Psoas muscle (tissue), 8 donors: ENCODE data around the gene TNC. TPM values are rescaled to one million over a fixed set of nuclear protein-coding genes. Genes with fewer than 3 reads are reported as not detected.

Experiments
- ATAC-seq, 4 donors: fragments of 200-7000 bp; cut with Tn5 transposase; one replicate each; pipeline ENCODE4 v1.9.1; 2020; ENCODE audit warnings: moderate library complexity in 3 of 4, mild to moderate bottlenecking in 2 of 4
- DNase-seq, 2 donors: peaks; one replicate each; pipeline ENCODE4 v3.0.0-alpha.2; 2020
- H3K27ac ChIP-seq: fragments of 200-600 bp; one replicate; pipeline ENCODE4 v1.8.0; 2022
- H3K27me3 ChIP-seq, 3 donors: fragments of 200-600 bp in 1 of 3; one replicate each; pipeline versions ENCODE4 v1.6.1 to v1.8.0; 2013 to 2022; ENCODE audit warnings: low read length in 2 of 3, mild to moderate bottlenecking in 2 of 3, moderate library complexity in 1 of 3; ENCODE audit not compliant: insufficient read depth in 3 of 3
- H3K36me3 ChIP-seq, 2 donors: fragments of 200-600 bp in 1 of 2; one replicate each; pipeline versions ENCODE4 v1.6.1 to v1.8.0; 2013 to 2022; ENCODE audit warnings: low read depth in 1 of 2, mild to moderate bottlenecking in 1 of 2, moderate library complexity in 1 of 2; ENCODE audit not compliant: insufficient read depth in 1 of 2
- H3K4me1 ChIP-seq: fragments of 200-600 bp; one replicate; pipeline ENCODE4 v1.8.0; 2022
- H3K4me3 ChIP-seq: fragments of 200-600 bp; one replicate; pipeline ENCODE4 v1.8.0; 2022; ENCODE audit warnings: mild to moderate bottlenecking
- H3K9me3 ChIP-seq: fragments of 200-600 bp; one replicate; pipeline ENCODE4 v1.8.0; 2022
- WGBS, 3 donors: extraction: QIAGEN DNeasy Blood & Tissue Kit; methylation state at CpG; one replicate each; pipeline versions ENCODE4 v1.1.6 to v1.1.7; 2013; 5-methylcytosine and 5-hydroxymethylcytosine counted together
- intact Hi-C, 2 donors: fragments of 100-400 bp; cut with DNase I; formaldehyde crosslinking; loops; one replicate each; pipeline versions ENCODE4 v1.11.0 to v1.14.2; 2022
- polyA plus RNA-seq, 3 donors: library from polyadenylated mRNA; stranded (reverse); fragments of 200-250 nt; gene quantifications; one replicate each; pipeline ENCODE4 v1.2.3, GENCODE V29; 2013
- total RNA-seq, 4 donors: library from RNA; stranded (reverse); fragmentation: NEBNext Ultra II Directional in 2 of 4; extraction: Animal tissue kit (Norgen Biotek cat#: 25700) in 2 of 4; gene quantifications; one replicate each; pipeline versions ENCODE4 v1.2.1 to v1.2.4, GENCODE V29; 2021 to 2023
- TF ChIP-seq, protein P1 (sequence below): fragments of 200-600 bp; IDR thresholded peaks from one replicate; pipeline ENCODE4 v1.8.0; 2022; ENCODE audit warnings: antibody characterized with exemption
- donor health status: healthy with polysubstance abuse.
- donor health status: DM: no; HTN: no; CAD: no; lungs with moderate emphysema.
- donor health status: Bipolar disorder and iron deficiency.
- donor health status: healthy.
- donor health status: DM: yes; HTN: yes; CAD: no.
- donor health status: DM: no; HTN: no; CAD: no.
- donor health status: DM: no; HTN: no; CAD: no.
- donor health status: DM: yes; HTN: yes; CAD: no.

Gene TNC
- total and polyA plus RNA-seq, 7 donors: 1.0 to 94.7 (median 2.8) TPM

- Histone ChIP-seq H3K9me3 (no peaks in the 10 kb centered on the region), H3K27ac (no peak overlapping the region), H3K36me3 (no peaks in the 10 kb centered on the region), H3K27me3 (no peaks in the 10 kb centered on the region), H3K4me1 (no peaks in the 10 kb centered on the region), H3K4me3 (no peak overlapping the region)
- TF ChIP-seq, protein P1, sequence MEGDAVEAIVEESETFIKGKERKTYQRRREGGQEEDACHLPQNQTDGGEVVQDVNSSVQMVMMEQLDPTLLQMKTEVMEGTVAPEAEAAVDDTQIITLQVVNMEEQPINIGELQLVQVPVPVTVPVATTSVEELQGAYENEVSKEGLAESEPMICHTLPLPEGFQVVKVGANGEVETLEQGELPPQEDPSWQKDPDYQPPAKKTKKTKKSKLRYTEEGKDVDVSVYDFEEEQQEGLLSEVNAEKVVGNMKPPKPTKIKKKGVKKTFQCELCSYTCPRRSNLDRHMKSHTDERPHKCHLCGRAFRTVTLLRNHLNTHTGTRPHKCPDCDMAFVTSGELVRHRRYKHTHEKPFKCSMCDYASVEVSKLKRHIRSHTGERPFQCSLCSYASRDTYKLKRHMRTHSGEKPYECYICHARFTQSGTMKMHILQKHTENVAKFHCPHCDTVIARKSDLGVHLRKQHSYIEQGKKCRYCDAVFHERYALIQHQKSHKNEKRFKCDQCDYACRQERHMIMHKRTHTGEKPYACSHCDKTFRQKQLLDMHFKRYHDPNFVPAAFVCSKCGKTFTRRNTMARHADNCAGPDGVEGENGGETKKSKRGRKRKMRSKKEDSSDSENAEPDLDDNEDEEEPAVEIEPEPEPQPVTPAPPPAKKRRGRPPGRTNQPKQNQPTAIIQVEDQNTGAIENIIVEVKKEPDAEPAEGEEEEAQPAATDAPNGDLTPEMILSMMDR: no peak
- 84 to 88% (median 86%) methylated on average over 3 of the region's 3 CpGs for WGBS, 3 donors
- ATAC-seq (no peak), DNase-seq (no peak)
- intact Hi-C loops: no loop called here
These were observed 38.8 kb downstream of the TNC start for GRCh38 chr9:115079156-115079555.

GRCh38 chr9:115073456-115073855, 44.5 kb downstream of the TNC start:
- Histone ChIP-seq H3K4me3 (no peak overlapping the region), H3K27ac (no peak overlapping the region), H3K4me1 (no peaks in the 10 kb centered on the region), H3K9me3 (no peaks in the 10 kb centered on the region), H3K36me3 (no peaks in the 10 kb centered on the region), H3K27me3 (no peaks in the 10 kb centered on the region)
- intact Hi-C loops: no loop called here
- 78 to 85% (median 84%) methylated on average over 6 of the region's 6 CpGs for WGBS, 3 donors
- no peak for ATAC-seq
- no peak for DNase-seq
- TF ChIP-seq, protein P1: no peak

- Histone ChIP-seq H3K36me3 (no peaks in the 10 kb centered on the region), H3K9me3 (no peaks in the 10 kb centered on the region), H3K4me1 (no peaks in the 10 kb centered on the region), H3K27ac (no peak overlapping the region), H3K4me3 (no peak overlapping the region), H3K27me3 (no peaks in the 10 kb centered on the region)
- no peak for ATAC-seq
- DNase-seq: no peak
- intact Hi-C loops: no loop called here
- TF ChIP-seq, protein P1: no peak
- 44 to 61% (median 59%) methylated on average over 4 of the region's 4 CpGs for WGBS, 3 donors
These were observed 46.8 kb downstream of the TNC start for GRCh38 chr9:115071176-115071575.

- H3K4me1 ChIP-seq: no peaks in the 10 kb centered on the region
- TF ChIP-seq, protein P1: no peak
- H3K27ac ChIP-seq: no peak overlapping the region
- intact Hi-C loops: no loop called here
- ATAC-seq (no peak), DNase-seq (no peak)
- no peaks in the 10 kb centered on the region for H3K36me3 ChIP-seq
- H3K27me3 ChIP-seq: no peaks in the 10 kb centered on the region
- WGBS, 3 donors: 86 to 100% (median 88%) methylated on average over 1 of the region's 1 CpG
- no peak overlapping the region for H3K4me3 ChIP-seq
- H3K9me3 ChIP-seq: no peaks in the 10 kb centered on the region
These were observed 48.2 kb downstream of the TNC start for GRCh38 chr9:115069771-115070170.

DNA sequence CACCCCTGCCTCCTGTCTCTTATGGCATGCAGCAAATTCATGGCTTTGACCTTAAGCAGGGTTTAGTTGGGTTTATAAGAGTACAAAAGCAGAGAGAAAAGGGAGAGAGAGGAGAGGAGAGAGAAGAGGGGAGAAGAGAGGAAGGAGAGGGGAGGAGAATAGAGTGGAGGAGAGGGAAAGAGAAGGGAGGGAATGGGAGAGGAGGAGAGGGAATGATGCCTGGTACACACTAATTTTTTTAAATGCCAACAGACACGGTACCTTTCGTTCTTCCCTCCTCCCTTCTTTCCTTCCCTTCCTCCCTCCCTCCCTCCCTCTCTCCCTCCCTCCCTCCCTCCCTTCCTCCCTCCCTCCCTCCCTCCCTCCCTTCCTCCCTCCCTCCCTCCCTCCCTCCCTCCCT, 48.7 kb downstream of the TNC start:
- Histone ChIP-seq H3K27ac (no peak overlapping the region), H3K4me1 (no peaks in the 10 kb centered on the region), H3K4me3 (no peak overlapping the region), H3K27me3 (no peaks in the 10 kb centered on the region), H3K36me3 (no peaks in the 10 kb centered on the region), H3K9me3 (no peaks in the 10 kb centered on the region)
- TF ChIP-seq, protein P1: no peak
- DNase-seq (no peak), ATAC-seq (no peak)
- intact Hi-C loops: no loop called here
- 57 to 83% (median 71%) methylated on average over 2 of the region's 2 CpGs for WGBS, 3 donors
